AG10803 (cell line): ENCODE data around the gene VSNL1.

Experiments
- DNase-seq: peaks from one replicate; pipeline ENCODE4 v3.0.0; 2010; ENCODE audit warnings: low read depth
- H3K4me3 ChIP-seq: 2 replicates; pipeline ENCODE4 v1.5.1; 2011; ENCODE audit warnings: mild to moderate bottlenecking, low read length, control low read depth
- CTCF ChIP-seq: conservative IDR thresholded peaks from 2 replicates; pipeline ENCODE4 v1.5.1; 2011; ENCODE audit warnings: mild to moderate bottlenecking, low read length, control low read depth, inconsistent platforms

Gene VSNL1

DNA sequence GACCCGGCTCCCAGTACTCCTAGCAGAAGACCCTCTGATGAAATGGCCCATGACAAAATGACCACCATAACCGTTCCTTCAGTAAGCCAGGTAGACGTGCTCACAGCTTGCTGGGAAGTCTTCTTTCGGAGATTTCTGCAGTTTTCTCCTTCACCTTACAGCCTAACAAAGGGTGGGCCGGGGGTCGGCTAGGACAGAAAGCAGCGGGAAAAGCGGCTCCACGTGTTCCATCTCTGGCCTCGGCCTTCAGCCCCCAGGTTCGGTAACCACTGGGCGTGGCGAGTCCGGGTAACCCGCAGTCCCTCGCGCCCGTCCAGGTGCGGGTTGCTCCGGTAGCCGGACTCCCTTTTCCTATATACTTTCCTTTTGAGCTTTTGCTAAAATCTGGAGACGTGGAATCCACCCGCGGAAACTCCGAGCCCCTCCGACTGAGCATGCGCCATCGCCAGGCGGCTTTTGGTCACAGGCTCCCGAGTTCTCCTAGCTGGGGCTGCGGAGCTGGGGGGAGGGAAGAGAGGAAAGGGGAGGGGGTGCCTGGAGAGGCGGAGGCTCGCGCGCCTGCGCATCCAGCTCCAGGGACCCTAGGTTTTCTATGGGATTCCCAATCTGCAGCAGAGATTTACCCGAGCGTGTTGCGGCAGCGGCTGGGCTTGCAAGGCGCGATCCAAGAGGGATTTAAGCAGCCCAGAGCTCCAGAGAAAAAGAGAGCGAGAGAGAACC is at the start of gene VSNL1:
Gene VSNL1, plus strand, starts transcription at position 604 of the 720 bp plus-strand sequence. CDS start 51,379 bp downstream, outside the sequence.
- no peak for TF ChIP-seq CTCF
- DNase-seq = peak; percentile 32
- H3K4me3 ChIP-seq = peak within 1 kb of the TSS; percentile 51

DNA sequence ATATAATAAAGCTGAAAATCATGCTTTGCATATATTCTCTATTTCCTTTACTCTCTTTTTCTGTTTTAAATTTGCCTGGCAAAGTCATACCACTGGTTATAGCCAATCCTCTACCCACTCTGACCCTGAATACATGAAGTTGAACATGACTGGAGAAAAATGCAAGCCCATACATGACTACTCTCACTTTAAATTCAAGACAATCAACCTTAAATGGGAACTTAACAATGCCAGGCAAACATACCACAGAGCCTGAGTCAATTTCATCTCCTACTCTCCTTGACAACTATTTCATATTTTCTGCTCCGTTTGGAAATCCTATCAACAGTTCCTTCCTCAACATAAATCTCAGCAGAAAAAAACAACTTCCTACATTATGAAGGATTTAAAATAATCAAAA is 44.9 kb upstream of the VSNL1 start:
- no peak overlapping the region for H3K4me3 ChIP-seq
- no peak for TF ChIP-seq CTCF
- DNase-seq = no peak

- DNase-seq = no peak
- H3K4me3 ChIP-seq = no peak overlapping the region
- no peak for TF ChIP-seq CTCF
Observed at GRCh38 chr2:17497718-17498117, 42.8 kb upstream of the VSNL1 start.

- no peak for TF ChIP-seq CTCF
- DNase-seq = no peak
- H3K4me3 ChIP-seq = no peak overlapping the region
Observed at GRCh38 chr2:17506736-17507616, 33.5 kb upstream of the VSNL1 start.

DNA sequence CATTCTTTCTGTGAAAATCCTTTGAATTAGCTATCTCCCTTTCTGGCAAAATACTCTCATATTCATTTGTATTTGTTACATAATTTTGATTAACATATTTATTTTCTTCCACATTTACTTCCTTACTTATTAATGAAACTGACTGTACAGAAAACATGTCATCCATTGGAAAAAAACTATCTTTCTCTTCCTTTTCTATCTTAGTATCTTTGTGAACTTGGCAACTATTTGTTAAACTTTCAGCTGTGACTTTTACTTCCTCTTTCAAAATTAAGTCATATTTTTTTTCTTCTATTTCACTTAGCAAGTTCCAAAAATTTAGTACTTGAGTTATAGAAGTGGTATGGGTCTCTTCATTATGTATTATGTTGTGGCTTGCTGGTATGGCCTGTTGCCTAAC is 24.8 kb upstream of the VSNL1 start:
- no peak for TF ChIP-seq CTCF
- no peak overlapping the region for H3K4me3 ChIP-seq
- DNase-seq = no peak

DNA sequence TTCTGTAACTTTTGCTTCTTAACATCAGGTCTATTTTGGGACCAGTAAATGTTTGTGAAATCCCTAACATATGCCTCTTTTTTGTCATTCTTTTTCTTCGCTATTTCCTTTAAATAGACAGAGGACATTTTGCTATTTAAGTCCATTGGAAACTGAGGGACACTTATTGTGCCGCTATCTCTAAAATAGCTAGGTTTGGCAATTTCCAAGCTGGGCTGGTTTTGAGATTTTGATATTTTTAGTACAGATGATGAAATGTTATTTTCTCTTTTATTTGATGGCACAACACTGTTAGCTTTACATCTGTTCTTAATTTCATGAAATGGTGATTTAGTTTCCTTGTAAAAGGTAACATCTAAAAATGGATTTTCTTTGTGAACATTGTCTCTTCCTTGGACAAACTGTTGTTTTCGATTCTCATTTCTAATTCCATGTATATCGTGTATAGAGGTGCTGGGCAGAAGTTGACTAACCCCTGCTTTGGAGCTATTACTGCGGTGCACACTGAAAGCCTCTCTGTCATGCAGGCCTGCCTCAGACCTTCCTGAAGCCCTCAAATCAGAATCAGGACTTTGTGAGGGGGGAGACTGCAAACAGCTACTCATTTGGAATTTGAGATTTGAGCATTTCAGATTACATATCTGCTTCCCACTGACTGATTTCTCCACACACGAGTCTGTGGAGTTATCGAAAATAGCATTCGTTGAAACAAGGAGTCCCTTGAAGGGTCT is 22.9 kb upstream of the VSNL1 start:
- peak overlapping the region; percentile 63 for H3K4me3 ChIP-seq
- TF ChIP-seq CTCF = no peak
- DNase-seq = peak; percentile 1
